RKO (cell line): Measurements from ENCODE around the gene PELI2.

Experiments used
- DNase-seq: peaks from one replicate; pipeline ENCODE4 v3.0.0-alpha.2; 2016; ENCODE audit warnings: low spot score

PELI2 gene

DNA sequence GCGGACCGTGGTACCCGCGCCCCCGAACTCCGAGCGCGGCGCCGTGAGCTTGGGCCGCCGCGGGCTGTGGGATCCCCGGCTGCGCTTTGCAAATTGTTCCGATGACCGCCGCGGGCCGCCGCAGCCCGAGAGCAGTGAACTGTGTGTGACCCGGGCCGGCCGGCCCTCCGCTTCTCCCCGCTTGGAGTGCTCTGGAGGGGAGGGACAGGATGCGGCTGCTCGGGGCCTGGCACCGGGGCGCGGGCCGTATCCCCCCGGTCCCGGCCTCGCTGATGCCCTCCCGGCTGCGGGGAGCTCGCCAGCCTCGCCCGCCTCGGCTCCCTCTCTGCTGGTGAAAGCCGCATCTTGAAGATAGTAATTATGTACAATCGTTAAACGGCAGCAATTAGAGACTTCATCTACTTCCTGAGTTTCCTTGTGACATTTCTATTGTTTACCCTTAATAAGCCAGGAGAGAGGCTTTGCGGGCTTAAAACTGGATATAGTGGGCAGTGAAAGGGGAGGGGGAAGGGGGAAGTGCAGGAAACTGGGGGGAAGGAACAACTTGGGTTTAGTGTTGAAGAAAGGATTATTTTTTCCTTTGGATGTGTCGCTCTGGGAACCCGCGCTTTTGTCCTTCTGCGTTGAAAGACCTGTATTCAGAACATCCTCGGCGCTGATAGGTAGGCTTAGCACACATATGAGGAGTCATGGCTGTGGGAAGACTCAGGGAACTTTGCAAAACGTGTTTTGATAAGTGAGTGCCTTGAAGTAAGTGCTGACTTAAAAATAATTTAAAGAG is 1.2 kb downstream of the PELI2 start:
- DNase-seq: peak; percentile 8

DNA sequence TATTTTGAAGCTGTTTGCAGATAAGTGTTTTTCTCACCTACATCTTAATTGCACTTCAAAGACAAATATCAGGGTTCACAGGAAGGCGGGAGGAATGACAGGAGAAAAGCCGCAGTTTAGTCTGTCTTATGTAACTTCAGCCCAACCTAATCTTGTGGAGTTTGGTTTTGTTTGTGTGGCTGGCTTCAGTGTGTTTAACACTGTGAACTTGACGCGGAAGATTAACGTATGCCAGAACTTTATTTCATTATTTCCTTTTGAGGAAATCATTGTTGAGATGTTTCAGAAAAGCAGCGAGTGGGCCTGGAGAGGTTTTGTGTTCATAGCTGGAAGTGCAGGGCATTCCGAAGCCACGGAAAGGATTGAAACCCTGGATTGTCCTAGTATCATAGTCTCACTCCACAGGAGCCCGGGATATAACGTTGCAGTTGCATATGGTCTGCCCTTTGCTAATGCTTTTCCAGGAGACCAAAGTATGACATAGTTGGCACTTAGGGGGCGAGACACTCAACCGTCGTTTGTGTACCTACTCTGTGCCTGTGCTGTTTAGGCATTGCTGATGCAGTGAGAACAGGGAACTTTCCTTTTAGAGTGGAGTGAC is 2.0 kb downstream of the PELI2 start:
- DNase-seq: no peak

DNA sequence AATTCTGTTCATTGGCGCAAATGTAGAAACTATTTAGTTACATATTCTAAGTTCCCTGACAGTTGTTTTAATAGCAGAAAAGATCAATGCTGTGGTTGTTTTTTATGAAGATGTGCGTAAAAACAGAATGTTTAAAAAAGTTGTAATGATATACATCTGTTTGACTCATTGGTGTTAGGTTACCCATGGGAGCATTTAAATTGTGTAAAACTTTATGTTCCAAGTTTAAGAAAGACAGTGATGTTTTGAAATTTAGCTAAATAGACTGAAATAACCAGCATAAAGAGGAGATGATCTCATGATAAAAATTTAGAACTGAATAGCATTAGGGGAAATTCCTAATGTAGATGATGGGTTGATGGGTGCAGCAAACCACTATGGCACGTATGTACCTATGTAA is 3.6 kb downstream of the PELI2 start:
- no peak for DNase-seq

DNA sequence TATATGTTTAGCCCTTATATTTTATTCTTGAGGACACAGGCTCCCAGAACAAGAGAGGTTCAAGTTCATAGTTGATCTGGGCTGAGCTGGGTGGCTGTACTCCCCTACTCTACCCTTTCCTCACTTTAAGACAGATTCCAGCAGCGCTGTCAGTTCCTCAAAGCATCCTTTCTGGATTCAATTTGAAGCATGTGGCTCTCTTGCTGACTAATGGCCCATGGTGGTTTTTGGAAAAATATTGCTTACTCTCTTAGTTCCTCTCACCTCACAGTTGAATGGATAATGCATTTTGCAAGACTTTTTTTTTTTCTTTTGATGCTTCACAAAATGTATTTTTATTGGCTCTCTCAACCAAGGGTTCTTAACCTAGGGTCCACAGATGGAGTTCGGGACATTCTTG is 4.1 kb downstream of the PELI2 start:
- no peak for DNase-seq

DNA sequence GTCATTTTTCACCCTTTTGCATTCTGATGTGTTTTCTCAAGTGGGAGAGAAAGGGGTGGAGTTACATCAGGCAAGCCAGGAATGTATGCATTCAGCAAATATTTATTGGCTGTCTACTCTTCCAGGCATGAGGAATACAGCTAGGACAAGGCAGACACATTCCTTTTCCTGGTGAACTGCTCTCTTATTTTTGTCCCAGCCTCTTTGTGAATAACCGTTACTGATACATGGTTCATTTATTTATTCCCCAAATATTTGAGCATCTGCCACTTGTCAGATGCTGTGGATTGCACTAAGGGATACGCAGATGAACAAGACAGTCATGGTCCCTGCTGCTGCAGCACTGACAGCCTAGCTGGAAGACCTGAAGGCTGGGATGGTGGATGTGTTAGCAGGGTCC is 6.1 kb downstream of the PELI2 start:
- no peak for DNase-seq

DNA sequence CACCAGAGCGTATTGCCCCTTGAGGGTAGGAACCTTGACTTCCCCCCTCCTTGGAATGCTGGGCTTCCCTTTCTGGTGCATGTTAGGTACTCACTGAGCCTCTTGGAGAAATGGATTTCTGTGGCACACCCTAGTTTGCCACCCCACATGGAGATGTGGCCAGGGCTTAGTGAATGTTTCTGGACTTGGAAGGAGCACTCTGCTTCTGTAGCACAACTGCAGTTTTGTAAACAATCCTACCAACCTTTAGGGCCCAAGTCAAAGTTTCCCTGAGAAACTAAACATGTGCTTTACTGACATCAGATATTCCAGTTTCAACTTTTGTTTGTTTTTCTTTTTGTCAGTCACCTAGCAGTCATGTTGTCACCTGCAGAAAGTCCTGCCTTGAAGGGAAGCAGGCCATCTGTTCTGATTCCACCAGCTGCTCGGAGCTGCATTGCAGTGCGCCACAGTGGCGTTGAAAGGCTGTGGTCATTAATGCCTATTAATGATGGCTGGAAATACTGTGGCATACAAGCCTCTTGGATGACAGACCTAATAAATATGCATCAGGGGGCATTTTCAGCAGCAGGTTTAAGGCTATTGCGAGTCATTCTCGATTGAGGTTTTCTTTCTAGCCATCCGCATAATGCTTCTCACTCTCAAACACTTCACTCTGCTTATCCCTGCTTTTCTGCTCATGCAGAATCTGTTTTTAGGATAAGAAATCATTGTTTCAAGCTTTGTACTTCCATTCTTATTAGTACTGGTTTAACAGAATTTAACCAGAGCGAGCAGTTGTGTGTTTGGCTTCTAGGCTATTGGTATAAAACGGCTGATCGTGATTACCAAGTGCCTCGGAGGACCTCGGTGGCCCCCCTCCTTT is 7.8 kb downstream of the PELI2 start:
- no peak for DNase-seq

DNA sequence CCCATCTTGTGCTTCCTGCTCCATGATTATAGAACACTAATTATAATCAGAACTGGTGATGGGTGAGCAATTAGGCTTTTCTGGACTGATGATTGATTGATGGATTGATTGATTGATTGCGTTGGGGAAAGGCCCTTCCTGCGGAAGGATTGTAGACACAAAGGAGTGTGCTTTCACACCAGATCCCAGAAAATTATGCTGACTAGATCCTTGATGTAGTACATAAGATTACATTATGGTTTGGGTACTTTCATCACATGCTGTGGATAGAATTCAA is 8.4 kb downstream of the PELI2 start:
- DNase-seq: no peak

DNA sequence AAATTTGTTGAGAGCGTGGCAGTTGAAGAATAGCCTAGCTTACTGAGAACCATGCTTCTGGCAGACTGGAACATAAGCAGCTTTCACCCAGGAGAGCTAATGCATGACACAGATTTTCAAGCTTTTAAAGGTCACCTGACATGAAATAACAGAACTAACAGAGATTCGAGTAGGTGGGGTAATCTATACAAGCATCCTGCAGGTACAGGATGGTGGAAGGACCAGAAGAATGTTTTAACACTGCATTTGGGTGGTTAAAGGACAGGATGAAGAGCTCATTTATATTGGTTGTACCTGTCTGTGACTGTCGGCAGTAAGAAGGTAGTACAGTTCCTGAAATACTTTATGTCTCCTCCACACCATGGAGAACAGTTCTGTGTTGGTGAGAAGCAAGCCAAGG is 8.9 kb downstream of the PELI2 start:
- DNase-seq: no peak

DNA sequence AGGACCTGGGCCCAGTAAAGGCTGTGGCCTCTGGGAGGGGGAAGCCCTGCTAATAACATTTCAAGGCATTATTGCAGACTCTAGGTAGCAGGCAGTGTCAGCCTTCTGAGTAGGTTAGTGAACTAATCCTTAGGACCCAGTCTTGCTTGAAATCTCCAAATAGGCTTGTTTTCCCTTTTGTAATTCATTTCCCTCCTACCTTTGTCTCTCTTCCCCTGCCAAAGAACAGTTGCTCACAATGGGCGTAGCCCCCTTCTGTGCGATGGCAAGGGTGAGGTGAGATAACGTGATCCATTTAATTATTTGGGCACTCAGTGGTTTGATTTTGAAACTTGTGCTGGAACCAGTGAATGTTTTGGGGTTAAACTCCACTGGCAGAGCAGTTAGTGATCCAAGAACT is 10.9 kb downstream of the PELI2 start:
- no peak for DNase-seq

DNA sequence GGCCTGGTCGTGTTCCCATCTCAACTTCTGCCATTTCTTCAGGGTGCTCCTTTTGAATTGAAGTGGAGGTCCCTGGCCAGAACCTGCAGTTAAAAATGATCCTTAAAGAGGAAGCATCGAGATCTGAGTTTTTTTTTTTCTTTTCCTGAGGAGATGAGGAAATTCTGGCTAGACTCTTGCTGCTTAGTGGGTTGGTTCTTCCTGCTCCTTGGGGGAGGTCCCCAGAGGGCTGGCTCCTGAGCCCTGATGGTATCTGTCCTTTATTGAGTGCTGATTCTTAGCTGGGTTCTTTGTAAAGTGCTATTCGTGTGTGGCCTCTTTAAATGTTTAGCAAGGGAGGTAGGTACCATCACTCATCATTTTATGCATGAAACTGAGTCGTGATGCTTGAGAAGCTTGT is 11.7 kb downstream of the PELI2 start:
- DNase-seq: no peak

DNA sequence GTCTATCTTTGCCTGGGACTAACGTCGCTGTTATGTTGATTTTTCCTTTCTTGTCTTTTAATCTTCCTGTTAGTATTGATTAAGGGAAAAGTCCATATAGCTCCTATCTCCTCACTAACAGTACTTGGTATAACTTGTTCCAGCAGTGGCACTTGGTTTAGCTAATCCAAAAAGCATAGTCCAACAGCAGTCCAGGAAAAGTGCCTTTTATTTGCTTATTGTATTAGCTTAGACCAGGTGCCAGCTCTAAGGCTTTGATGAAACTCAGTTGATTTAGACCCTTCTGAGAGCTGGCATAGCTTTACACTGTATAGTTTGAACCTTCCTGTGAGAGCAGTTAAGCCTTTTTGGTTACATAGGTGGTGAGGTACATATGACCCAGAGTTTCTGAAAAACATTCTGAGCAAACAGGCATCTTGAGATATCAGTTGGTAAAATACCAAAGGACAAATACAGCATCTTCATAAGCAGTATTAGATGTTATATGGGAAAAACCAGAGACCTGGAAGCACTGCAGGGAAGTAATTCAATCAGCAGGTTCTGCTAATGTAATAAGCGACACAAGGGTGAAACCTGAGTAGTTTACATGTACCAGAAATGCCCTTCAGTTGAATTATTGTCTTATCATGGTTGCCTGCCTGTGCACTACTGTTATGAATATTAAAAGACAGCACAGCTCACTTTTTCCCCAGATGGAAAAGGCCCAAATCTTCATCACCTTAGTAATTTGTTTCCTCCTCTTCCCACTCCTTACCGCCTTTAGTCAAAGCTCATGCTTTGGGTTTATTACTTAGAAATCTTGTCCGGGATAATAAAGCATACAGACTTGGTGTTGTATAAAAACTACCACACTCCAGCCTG is 13.0 kb downstream of the PELI2 start:
- no peak for DNase-seq

DNA sequence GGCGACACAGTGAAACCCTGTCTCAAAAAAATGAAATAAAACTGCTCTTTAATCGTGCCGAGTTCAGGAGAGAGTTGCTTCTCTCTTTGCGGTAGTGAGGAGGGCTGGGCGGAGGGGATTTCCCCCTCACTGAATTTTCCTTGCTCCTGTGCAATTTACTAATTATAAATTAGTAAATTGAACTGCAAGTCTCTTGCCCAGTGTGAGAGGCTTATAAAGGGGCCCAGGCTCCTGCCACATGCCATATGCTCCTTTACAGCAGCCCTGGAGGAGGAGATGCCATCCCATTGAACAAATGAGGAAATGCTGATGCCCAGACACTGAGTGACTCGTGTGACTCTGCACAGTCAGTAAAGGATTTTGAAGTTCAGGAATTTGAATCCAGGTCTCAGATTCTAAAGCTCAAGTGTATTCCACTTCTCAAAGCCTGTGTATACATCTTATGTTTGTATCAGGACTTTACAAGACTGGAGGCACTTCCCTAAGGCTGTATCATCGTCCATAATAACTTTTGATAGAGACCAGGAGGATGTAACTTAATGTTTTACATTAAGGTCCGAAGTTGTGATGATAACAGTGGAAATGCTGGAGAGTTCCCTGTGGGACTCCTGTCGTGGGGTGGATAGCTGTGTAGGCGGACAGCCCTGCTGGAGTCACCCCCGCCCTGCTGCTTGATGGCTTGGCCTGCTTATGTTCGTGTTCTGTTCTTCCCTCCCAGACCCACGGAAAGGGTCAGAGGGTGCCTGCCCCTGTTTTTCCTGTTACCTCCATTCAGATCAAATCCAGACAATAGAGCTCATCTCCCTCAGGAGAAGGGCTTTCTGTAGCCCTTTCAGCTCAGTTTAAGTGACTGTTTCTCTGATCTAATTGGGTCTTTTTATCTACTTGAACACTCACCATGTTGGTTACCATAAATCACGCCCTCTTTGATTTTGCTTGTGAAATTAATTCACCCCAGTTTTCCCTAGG is 13.9 kb downstream of the PELI2 start:
- no peak for DNase-seq

DNA sequence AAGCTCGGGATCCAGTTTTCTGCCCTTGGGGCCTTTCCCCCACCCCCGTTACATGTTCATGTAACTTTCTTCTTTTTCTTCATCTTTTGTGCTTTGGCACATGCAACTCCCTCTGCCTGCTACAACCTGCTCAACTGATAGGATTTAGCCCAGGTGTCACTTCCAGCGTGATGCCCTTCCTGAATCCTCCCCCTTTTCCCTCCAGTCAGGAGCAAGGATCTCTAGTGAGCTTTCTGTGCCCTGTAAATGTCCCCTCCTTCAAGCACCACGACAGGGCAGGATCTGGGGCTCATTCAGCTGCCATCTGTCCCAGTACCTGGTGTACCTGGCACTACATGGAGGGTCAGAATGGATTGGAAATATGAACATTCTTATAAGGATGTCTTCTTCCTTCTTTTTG is 15.3 kb downstream of the PELI2 start:
- no peak for DNase-seq

DNA sequence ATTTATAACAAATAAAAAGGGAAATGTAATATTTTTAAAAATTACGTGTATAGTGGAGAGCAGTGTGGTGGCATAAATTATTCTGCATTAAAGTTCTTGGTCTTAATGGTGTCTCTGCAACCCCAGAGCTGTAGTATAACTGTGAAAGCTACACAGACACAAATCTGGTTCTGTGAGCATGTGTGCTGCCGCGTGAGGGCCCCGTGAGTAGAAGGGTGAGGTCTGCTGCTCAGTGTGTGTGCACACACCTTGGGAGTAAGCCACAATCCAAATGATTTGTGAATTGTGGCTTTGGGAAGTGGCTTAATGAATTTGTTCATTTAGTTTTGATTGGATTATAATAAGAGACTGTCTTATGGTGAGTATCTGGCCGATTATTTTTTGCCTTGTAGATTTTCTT is 16.8 kb downstream of the PELI2 start:
- no peak for DNase-seq

DNA sequence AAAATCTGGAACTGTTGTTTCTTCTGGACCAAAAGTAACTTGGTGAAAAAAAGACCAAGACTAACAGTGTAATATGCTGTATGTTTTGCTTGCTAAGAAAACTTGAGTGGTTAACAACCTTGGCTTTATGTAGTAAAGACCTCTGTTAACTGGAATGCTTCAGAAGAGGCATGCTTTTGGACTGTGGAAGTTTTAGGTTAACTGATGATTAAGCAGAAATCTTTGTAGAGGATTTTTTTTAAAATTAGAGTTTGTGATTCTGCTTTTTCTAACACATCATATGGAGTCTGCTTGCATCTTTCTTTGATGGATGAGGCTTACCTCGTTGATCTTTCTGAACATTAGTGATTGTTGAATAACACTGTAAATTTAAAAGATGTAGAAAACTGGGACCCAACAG is 17.5 kb downstream of the PELI2 start:
- DNase-seq: no peak

DNA sequence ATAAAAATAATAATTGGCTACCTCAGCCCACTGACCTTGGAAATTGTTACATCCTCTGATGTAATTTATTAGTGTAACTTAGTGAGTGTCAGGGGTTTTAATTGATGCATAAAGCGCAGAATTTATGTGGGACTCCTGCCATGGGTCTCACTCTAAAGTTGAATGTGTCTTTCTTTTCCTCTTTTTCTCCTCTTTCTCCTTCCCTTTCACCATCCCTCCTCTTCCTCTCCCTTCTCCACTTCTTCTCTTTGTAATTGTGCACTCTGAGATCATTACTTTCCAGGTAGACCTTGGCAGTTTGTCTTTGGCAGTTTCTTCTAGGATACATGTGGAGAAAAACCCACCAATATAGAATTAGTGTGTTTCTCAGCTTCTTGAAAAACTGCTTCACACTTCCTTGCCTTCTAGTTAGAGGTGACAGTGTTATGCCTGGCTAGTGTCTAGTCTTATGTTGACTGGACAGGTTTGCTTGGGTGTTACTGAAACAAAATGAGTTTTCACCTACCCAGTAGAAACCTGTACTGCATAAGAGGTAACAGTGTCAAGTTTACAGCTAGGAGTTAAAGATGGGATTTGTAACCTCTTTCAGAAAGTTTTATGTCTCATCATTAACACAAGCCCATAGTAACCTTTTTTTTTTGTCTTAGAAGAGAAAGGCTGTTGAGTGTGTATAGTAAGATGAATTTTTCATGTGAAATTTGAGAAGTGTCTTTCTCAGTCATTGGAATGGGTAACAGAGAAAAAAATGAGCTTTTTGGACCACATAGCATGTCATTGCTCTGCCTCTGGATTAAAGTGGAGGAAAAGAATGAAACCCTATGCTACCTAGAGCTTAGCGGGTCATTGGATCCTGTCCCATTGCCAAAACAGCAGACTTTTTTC is 18.6 kb downstream of the PELI2 start:
- no peak for DNase-seq

DNA sequence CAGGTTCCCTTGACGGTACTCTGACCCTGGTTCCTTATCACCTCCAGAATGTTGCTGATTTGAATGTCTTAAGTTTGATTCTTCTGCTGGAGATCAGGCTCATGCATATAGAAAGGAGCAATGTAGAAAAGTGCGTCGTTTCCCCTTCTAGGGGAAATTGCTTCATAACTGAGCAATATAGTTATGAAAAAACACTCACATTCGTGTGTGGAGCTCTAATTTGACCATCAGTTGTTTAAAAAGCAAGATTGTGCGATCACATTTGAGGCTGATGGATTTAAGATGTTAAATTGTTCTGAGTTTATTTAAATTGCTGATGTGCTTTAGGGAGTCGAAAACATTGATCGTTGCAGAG is 19.2 kb downstream of the PELI2 start:
- no peak for DNase-seq

DNA sequence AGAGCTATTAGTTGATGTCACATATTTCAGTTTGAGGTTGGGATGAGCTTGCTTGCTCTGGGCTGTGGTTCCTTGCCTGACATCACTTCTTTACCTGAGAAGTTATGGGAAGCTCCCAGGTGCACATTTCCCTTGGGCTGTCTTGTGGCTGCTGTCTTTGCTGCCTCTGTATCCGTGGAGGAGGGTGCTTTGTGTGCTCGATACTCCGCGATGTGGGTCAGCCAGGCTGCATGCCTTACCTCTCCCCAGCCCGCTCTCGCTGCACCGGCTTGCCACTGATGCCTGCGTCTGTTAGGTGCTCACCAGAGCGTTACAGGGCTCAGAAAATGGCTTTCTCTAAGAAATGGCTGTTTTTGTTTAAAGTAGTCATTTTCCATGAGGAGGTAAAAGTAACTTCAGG is 19.6 kb downstream of the PELI2 start:
- DNase-seq: no peak

DNA sequence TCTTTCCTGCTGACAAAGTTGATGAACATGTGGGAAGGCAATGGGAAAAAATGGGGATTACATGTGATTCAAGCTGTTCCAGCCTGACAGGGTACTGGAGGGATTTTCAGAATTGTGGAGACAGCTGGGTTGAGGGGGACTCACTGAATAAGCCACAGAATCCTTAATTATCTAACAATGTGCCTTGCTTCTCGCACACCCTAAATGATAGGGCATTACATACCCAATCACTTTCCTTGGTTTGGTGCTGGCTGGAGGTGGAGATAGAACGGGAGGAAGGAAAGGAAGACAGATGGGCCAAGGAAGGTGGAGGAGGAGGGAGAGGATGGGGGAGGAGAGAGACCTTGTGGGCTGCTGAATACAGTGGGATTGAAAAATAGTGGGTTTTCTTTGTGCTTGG is 20.7 kb downstream of the PELI2 start:
- no peak for DNase-seq

DNA sequence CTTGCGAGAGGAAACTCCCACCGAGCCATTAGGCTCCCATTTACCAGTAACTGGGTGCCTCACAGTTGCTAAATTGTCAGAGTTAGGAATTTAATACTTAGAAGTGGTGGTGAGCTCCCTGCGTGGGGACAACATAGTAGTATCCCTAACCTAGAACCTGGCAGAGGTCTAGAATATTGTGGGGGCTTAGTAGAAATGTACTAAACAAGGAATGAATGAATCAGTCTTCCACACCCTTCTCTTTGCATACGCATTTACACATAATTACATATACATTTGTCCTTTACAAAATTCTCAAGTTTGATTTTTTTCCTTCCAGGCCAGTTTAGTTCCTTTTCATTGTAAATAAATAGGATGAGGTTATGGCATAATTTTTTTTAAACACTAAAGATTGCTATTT is 24.1 kb downstream of the PELI2 start:
- no peak for DNase-seq
